Karpas-422 (cell line): ENCODE measurements around the gene RUNX2. TPM values are rescaled to one million over a fixed set of nuclear protein-coding genes. Genes with fewer than 3 reads are reported as not detected.

Experiments
- DNase-seq: peaks from one replicate; pipeline ENCODE4 v3.0.0-alpha.2; 2015
- H2AFZ ChIP-seq: fragments of 200-600 bp; sonication (generic); 2 replicates; pipeline ENCODE4 v1.6.1; 2014; ENCODE audit warnings: antibody characterized with exemption, low read length, mixed read lengths
- H3K27ac ChIP-seq: fragments of 200-600 bp; sonication (generic); 2 replicates; pipeline ENCODE4 v1.5.1; 2014; ENCODE audit warnings: mild to moderate bottlenecking, low read length, moderate library complexity
- H3K27me3 ChIP-seq: fragments of 200-600 bp; sonication (generic); 2 replicates; pipeline ENCODE4 v1.6.1; 2014; ENCODE audit warnings: low read length, mixed read lengths
- H3K36me3 ChIP-seq: fragments of 200-600 bp; sonication (generic); 2 replicates; pipeline ENCODE4 v1.6.1; 2014; ENCODE audit warnings: low read length, mixed read lengths; ENCODE audit not compliant: insufficient read depth
- H3K4me1 ChIP-seq: fragments of 200-600 bp; sonication (generic); 2 replicates; pipeline ENCODE4 v1.6.1; 2014; ENCODE audit warnings: mild to moderate bottlenecking, low read length, mixed read lengths
- H3K4me2 ChIP-seq: fragments of 200-600 bp; sonication (generic); 2 replicates; pipeline ENCODE4 v1.6.1; 2014; ENCODE audit warnings: low read length, low read depth, mild to moderate bottlenecking; ENCODE audit not compliant: poor library complexity, severe bottlenecking
- H3K4me3 ChIP-seq: fragments of 200-600 bp; sonication (generic); 2 replicates; pipeline ENCODE4 v1.5.1; 2014; ENCODE audit warnings: mild to moderate bottlenecking, antibody characterized with exemption, low read length, mixed read lengths
- H3K79me2 ChIP-seq: fragments of 200-600 bp; sonication (generic); 2 replicates; pipeline ENCODE4 v1.6.1; 2014; ENCODE audit warnings: mild to moderate bottlenecking, low read length, mixed read lengths
- H3K9ac ChIP-seq: fragments of 200-600 bp; sonication (generic); 2 replicates; pipeline ENCODE4 v1.6.0; 2014; ENCODE audit warnings: low read length
- H3K9me2 ChIP-seq: fragments of 200-600 bp; sonication (generic), shearing (Covaris generic); replicated peaks from 2 replicates; pipeline ENCODE4 v1.6.0; 2014; ENCODE audit warnings: mild to moderate bottlenecking, low read length, moderate library complexity; ENCODE audit not compliant: insufficient read depth
- H3K9me3 ChIP-seq: fragments of 300-700, 200-600 bp; sonication (generic); 2 replicates; pipeline ENCODE4 v1.6.1; 2014; ENCODE audit warnings: low read length, mixed read lengths
- H4K20me1 ChIP-seq: fragments of 200-600 bp; sonication (generic); 2 replicates; pipeline ENCODE4 v1.6.1; 2014; ENCODE audit warnings: mild to moderate bottlenecking, antibody characterized with exemption, low read length, low read depth; ENCODE audit not compliant: insufficient read depth
- total RNA-seq: library from RNA; depleted of rRNA; stranded (reverse); fragments of >200 nt; shearing (Covaris generic); gene quantifications from 2 replicates; pipeline ENCODE4 v1.2.3, GENCODE V29; 2014; ENCODE audit warnings: low replicate concordance

The RUNX2 gene
- total RNA-seq, 1 experiment from 2014 or later = 0.19 TPM

DNA sequence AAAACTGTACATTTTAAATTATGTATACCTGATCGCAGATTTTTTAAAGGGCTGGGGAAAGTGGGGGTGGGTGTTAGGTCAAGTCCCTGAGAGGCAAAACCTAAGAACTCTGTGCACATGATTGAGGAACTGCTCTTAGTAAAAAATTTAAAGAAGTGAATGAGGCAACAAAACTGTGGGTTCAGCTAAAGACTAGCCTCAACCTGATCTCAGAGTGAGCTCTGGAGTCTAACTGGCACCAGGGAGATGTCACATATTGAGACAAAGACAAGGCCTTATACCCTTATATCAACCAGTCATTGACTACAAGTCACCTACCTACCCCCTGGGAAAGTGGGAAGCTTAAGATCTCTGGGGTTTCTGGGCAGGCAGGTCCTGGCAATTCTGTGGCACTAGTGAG, 27.4 kb upstream of the RUNX2 start:
- H3K36me3 ChIP-seq = no peaks in the 10 kb centered on the region
- H3K9me2 ChIP-seq = no peaks in the 10 kb centered on the region
- DNase-seq = no peak
- H3K4me2 ChIP-seq = no peak overlapping the region
- H2AFZ ChIP-seq = no peak overlapping the region
- H3K4me3 ChIP-seq = no peak overlapping the region
- no peaks in the 10 kb centered on the region for H4K20me1 ChIP-seq
- no peak overlapping the region for H3K27ac ChIP-seq
- no peaks in the 10 kb centered on the region for H3K9me3 ChIP-seq
- H3K27me3 ChIP-seq = no peaks in the 10 kb centered on the region
- H3K4me1 ChIP-seq = no peaks in the 10 kb centered on the region
- no peaks in the 10 kb centered on the region for H3K79me2 ChIP-seq
- no peak overlapping the region for H3K9ac ChIP-seq

DNA sequence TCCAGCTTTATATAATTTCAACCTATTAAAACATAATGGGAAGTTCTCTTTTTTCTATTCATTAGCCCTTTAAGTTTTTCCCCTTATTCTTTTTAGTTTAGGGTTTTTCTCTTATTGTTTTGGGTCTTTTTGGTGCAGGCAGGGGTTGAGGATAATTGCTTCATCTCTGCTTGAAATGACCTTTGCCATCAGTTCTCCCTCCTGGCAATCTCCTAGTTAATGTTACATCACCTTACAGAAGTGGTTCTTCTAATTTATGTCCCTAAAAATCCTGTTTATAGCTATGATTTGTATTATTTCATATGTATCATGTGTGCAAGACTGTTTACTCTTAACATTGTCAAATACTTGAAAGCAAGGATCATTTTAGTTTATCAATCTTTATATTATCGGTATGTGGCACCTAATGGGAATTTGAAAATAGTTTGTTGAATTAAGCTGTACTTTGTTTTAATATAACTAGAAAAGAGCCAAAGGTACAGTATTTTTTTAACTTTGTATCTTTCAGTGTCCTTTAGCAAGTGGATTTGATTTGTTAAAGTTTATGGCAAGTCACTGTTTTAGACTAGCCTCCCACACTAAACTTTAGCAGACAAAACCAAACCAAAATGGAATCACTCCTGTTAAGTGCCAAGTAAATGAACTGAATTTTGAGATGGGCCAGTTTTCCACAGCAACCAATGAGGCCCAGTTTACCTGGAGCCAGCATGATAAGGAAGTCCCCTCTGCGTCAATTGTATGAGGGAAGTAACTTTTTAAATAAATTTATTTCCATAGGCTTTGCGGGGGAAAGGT, 26.6 kb upstream of the RUNX2 start:
- no peaks in the 10 kb centered on the region for H3K79me2 ChIP-seq
- H3K4me3 ChIP-seq = no peak overlapping the region
- no peaks in the 10 kb centered on the region for H3K9me3 ChIP-seq
- H3K27me3 ChIP-seq = no peaks in the 10 kb centered on the region
- no peaks in the 10 kb centered on the region for H3K36me3 ChIP-seq
- H3K27ac ChIP-seq = no peak overlapping the region
- DNase-seq = no peak
- H3K4me2 ChIP-seq = no peak overlapping the region
- no peaks in the 10 kb centered on the region for H4K20me1 ChIP-seq
- H3K9ac ChIP-seq = no peak overlapping the region
- no peaks in the 10 kb centered on the region for H3K9me2 ChIP-seq
- no peak overlapping the region for H2AFZ ChIP-seq
- H3K4me1 ChIP-seq = no peaks in the 10 kb centered on the region

DNA sequence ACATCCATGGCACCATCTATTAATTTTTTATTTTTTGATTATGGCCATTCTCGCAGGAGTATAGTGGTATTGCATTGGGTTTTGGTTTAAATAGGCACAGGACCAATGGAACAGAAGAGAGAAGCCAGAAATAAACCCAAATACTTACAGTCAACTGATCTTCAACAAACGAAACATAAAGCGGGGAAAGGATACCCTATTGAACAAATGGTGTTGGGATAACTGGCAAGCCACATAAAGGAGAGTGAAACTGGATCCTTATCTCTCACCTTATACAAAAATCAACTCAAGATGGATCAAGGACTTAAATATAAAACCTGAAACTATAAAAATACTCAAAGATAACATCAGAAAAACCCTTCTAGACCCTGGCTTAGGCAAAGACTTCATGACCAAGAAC, 25.3 kb upstream of the RUNX2 start:
- no peak for DNase-seq
- H4K20me1 ChIP-seq = no peaks in the 10 kb centered on the region
- H3K79me2 ChIP-seq = no peaks in the 10 kb centered on the region
- H3K9ac ChIP-seq = no peak overlapping the region
- no peaks in the 10 kb centered on the region for H3K4me1 ChIP-seq
- H3K4me2 ChIP-seq = no peak overlapping the region
- no peaks in the 10 kb centered on the region for H3K9me2 ChIP-seq
- no peaks in the 10 kb centered on the region for H3K27me3 ChIP-seq
- H3K4me3 ChIP-seq = no peak overlapping the region
- H3K9me3 ChIP-seq = no peaks in the 10 kb centered on the region
- H3K36me3 ChIP-seq = no peaks in the 10 kb centered on the region
- H3K27ac ChIP-seq = no peak overlapping the region
- no peak overlapping the region for H2AFZ ChIP-seq

DNA sequence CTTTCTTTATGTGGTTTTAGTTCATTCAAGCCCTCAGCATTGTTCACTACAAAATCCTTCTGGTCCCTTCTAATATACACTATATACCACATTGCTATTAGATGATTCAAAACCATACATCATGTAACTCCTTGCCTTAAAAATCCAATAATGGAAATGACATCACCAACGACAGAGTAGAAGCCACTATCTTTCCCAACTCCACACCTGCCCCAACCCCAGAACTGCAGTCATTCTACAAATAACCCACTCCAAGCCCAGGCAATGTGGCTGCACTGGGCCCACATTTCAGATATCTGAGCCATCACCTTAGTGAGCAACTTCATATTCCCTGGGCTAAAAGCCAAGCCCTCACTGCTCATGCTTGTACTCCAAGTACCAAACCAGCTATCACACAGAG, 22.6 kb upstream of the RUNX2 start:
- no peaks in the 10 kb centered on the region for H3K9me2 ChIP-seq
- no peaks in the 10 kb centered on the region for H3K27me3 ChIP-seq
- no peaks in the 10 kb centered on the region for H3K9me3 ChIP-seq
- H4K20me1 ChIP-seq = no peaks in the 10 kb centered on the region
- no peaks in the 10 kb centered on the region for H3K79me2 ChIP-seq
- no peak for DNase-seq
- no peaks in the 10 kb centered on the region for H3K4me1 ChIP-seq
- no peak overlapping the region for H3K4me3 ChIP-seq
- no peak overlapping the region for H3K9ac ChIP-seq
- H3K36me3 ChIP-seq = no peaks in the 10 kb centered on the region
- H3K27ac ChIP-seq = no peak overlapping the region
- H3K4me2 ChIP-seq = no peak overlapping the region
- H2AFZ ChIP-seq = no peak overlapping the region

DNA sequence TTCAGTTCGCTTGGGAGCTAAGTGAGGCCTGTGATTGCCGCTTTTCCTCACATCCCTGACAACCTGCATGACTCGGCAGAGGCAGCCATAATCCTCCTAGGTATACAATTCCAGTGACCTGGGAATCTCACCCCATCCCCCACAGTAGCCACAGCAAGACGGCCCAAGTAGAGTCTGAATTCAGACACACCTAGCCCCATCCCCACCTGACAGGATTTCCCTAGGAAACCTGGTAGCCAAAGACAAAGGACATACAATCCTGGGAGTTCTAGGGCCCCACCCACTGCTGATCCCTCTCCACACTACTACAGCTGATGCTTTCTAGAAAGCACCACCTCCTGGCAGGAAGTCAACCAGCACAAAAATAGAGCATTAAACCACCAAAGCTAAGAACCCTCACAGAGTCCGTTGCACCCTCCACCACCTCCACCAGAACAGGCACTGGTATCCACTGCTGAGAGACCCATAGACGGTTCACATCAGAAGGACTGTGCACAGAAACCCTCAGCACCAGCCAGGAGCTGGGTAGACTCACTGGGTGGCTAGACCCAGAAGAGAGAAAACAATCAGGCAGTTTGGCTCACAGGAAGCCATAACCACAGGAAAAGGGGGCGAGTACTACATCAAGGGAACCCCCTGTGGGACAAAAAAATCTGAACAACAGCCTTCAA, 17.9 kb upstream of the RUNX2 start:
- H3K4me3 ChIP-seq = no peak overlapping the region
- no peaks in the 10 kb centered on the region for H3K27me3 ChIP-seq
- H3K9me2 ChIP-seq = no peaks in the 10 kb centered on the region
- no peaks in the 10 kb centered on the region for H3K9me3 ChIP-seq
- no peaks in the 10 kb centered on the region for H4K20me1 ChIP-seq
- DNase-seq = no peak
- no peak overlapping the region for H3K9ac ChIP-seq
- H3K79me2 ChIP-seq = no peaks in the 10 kb centered on the region
- H2AFZ ChIP-seq = no peak overlapping the region
- H3K4me1 ChIP-seq = no peaks in the 10 kb centered on the region
- H3K27ac ChIP-seq = no peak overlapping the region
- no peak overlapping the region for H3K4me2 ChIP-seq
- no peaks in the 10 kb centered on the region for H3K36me3 ChIP-seq

DNA sequence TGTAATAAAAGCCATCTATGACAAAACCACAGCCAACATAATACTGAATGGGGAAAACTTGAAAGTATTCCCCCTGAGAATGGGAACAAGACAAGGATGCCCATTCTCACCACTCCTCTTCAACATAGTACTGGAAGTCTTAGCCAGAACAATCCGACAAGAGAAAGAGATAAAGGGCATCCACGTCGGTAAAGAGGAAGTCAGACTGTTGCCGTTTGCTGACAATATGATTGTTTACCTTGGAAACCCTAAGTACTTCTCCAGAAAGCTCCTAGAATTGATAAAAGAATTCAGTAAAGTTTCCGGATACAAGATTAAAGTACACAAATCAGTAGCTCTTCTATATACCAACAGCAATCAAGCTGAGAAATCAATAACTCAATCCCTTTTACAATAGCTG, 14.0 kb upstream of the RUNX2 start:
- Histone ChIP-seq H3K27me3 (no peaks in the 10 kb centered on the region), H3K27ac (no peak overlapping the region), H3K4me1 (no peaks in the 10 kb centered on the region), H3K9me3 (no peaks in the 10 kb centered on the region), H3K9ac (no peak overlapping the region), H3K36me3 (no peaks in the 10 kb centered on the region), H3K4me3 (no peak overlapping the region), H3K9me2 (no peaks in the 10 kb centered on the region), H3K4me2 (no peak overlapping the region), H3K79me2 (no peaks in the 10 kb centered on the region), H2AFZ (no peak overlapping the region), H4K20me1 (no peaks in the 10 kb centered on the region)
- DNase-seq = no peak

DNA sequence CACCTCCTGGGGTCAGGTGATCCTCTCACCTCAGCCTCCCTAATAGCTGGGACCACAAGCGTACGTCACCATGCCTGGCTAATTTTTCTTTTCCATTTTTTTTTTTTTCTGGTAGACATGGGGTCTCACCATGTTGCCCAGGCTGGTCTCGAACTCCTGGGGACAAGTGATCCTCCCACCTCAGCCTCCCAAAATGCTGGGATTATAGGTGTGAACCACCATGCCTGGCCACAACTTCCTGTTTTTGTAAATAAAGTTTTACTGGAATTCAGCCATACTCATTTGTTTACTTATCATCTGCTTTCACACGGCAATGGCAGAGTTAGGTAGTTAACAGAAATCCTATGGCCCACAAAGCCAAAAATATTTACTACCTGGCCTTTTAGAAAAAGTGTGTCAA, 7.8 kb upstream of the RUNX2 start:
- no peak overlapping the region for H3K9ac ChIP-seq
- no peaks in the 10 kb centered on the region for H3K36me3 ChIP-seq
- H3K4me3 ChIP-seq = no peak overlapping the region

DNA sequence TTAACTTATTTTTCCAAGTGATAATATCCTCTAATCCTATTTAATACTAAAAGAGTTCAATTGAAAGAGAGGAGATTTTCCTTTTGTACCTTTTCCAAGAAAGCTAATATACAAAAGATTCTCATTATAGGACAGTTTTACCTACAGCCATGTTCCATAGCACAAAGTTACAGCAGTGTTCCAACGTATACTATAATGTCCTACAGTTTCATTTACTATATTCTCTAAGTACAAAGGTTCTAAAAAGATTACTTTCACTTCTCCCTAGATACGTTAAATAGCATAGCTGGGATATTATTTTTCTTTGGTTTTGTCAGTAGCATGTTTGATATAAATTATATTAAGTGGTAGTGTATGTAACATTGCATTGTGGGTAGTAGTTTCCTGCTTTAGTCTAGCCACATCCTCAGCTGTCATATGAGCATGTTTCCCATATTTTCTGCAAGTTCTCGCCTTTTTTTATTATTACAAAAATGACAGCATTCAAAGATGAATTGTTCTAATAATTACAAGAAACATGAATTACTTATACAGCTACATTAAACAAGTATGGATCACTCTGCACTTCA, 4.4 kb upstream of the RUNX2 start:
- Histone ChIP-seq H3K27ac (no peak overlapping the region), H3K4me1 (no peaks in the 10 kb centered on the region), H3K9ac (no peak overlapping the region), H3K4me3 (no peak overlapping the region), H3K4me2 (no peak overlapping the region), H3K36me3 (no peaks in the 10 kb centered on the region), H3K9me2 (no peaks in the 10 kb centered on the region), H3K79me2 (no peaks in the 10 kb centered on the region), H4K20me1 (0 out of 2 replicates have a peak, but pooled peaks cover 3% of the 10 kb centered on the region), H3K9me3 (no peaks in the 10 kb centered on the region), H2AFZ (no peak overlapping the region), H3K27me3 (no peaks in the 10 kb centered on the region; the same call in 1 of the 2 replicates)
- no peak for DNase-seq

More for the DNA sequence above, 7.8 kb upstream of the RUNX2 start:
- H3K4me1 ChIP-seq = no peaks in the 10 kb centered on the region
- no peaks in the 10 kb centered on the region for H3K27me3 ChIP-seq
- no peak overlapping the region for H3K4me2 ChIP-seq
- no peaks in the 10 kb centered on the region for H3K79me2 ChIP-seq
- H3K27ac ChIP-seq = no peak overlapping the region
- H3K9me2 ChIP-seq = no peaks in the 10 kb centered on the region
- H2AFZ ChIP-seq = no peak overlapping the region
- no peak for DNase-seq
- H3K9me3 ChIP-seq = no peaks in the 10 kb centered on the region
- H4K20me1 ChIP-seq = 0 out of 2 replicates have a peak, but pooled peaks cover 3% of the 10 kb centered on the region
